Natural killer cell (primary cell): Measurements from ENCODE around the gene FLT3LG. TPM values are rescaled to one million over a fixed set of nuclear protein-coding genes. Genes with fewer than 3 reads are reported as not detected.
A peak's percentile ranks its signal among the peaks of the same experiment; 100 is the strongest.

Source experiments
- ATAC-seq, 3 donors: fragments of 150-1000 bp in 2 of 3; fragments of 200-7000 bp in 1 of 3; cut with Tn5 transposase; 1 replicate in 1 of 3; 2 replicates in 2 of 3; pipeline ENCODE4 v1.10.0; 2021; ENCODE audit warnings: mild to moderate bottlenecking in 2 of 3, moderate library complexity in 2 of 3
- DNase-seq, 2 donors: peaks; one replicate each; pipeline versions ENCODE4 v3.0.0 to v3.0.0-alpha.2; 2013 to 2021; ENCODE audit warnings: mixed read lengths in 1 of 2
- H3K27ac ChIP-seq: one replicate; pipeline ENCODE4 v1.5.1; 2013; ENCODE audit warnings: mild to moderate bottlenecking, low read length
- H3K27me3 ChIP-seq: one replicate; pipeline ENCODE4 v1.6.1; 2013; ENCODE audit warnings: low read length; ENCODE audit not compliant: control insufficient read depth, insufficient read depth
- H3K36me3 ChIP-seq: one replicate; pipeline ENCODE4 v1.6.1; 2013; ENCODE audit warnings: low read length; ENCODE audit not compliant: control insufficient read depth, insufficient read depth
- H3K4me1 ChIP-seq: one replicate; pipeline ENCODE4 v1.6.1; 2013; ENCODE audit warnings: low read length; ENCODE audit not compliant: control insufficient read depth, insufficient read depth
- H3K4me3 ChIP-seq: one replicate; pipeline ENCODE4 v1.5.1; 2013; ENCODE audit warnings: low read length
- H3K9me3 ChIP-seq: one replicate; pipeline ENCODE4 v1.6.1; 2013; ENCODE audit warnings: low read length; ENCODE audit not compliant: control insufficient read depth, insufficient read depth
- H3K27ac Mint-ChIP-seq, 2 donors: one replicate each; pipeline ENCODE4 v1.8.0; 2022; ENCODE audit warnings: mild to moderate bottlenecking in 2 of 2, mixed read lengths in 2 of 2, moderate library complexity in 1 of 2
- H3K27me3 Mint-ChIP-seq, 2 donors: one replicate each; pipeline ENCODE4 v1.8.0; 2022; ENCODE audit warnings: low read depth in 2 of 2, mixed read lengths in 2 of 2
- H3K36me3 Mint-ChIP-seq: one replicate; pipeline ENCODE4 v1.8.0; 2022; ENCODE audit warnings: mixed read lengths
- H3K4me1 Mint-ChIP-seq, 2 donors: one replicate each; pipeline ENCODE4 v1.8.0; 2022; ENCODE audit warnings: mixed read lengths in 2 of 2
- H3K4me3 Mint-ChIP-seq: one replicate; pipeline ENCODE4 v1.8.0; 2022; ENCODE audit warnings: mild to moderate bottlenecking, moderate library complexity, mixed read lengths
- H3K9me3 Mint-ChIP-seq, 2 donors: one replicate each; pipeline ENCODE4 v1.8.0; 2022; ENCODE audit warnings: mixed read lengths in 2 of 2
- WGBS: methylation state at CpG from one replicate; pipeline ENCODE4 v1.1.7; 2013; ENCODE audit warnings: missing lambda C conversion rate; ENCODE audit not compliant: insufficient coverage; 5-methylcytosine and 5-hydroxymethylcytosine counted together
- intact Hi-C: fragments of 100-400 bp; cut with micrococcal nuclease; formaldehyde crosslinking; loops from one replicate; pipeline ENCODE4 v1.14.2; 2022
- total RNA-seq, 4 donors: library from RNA; stranded (reverse); fragments of 120-200 nt in 1 of 4; gene quantifications; one replicate each; pipeline versions ENCODE4 v1.2.3 to v1.2.4, GENCODE V29; 2013 to 2022
- TF ChIP-seq, protein P1 (sequence below): fragments of 200-600 bp; IDR thresholded peaks from one replicate; pipeline ENCODE4 v1.8.0; 2022; ENCODE audit warnings: antibody characterized with exemption

FLT3LG gene
- total RNA-seq, 3 donors from 2014 or later (not counting 1 experiment from before 2014, with no cell fraction given) = 44.7 to 65.7 (median 64.8) TPM

DNA sequence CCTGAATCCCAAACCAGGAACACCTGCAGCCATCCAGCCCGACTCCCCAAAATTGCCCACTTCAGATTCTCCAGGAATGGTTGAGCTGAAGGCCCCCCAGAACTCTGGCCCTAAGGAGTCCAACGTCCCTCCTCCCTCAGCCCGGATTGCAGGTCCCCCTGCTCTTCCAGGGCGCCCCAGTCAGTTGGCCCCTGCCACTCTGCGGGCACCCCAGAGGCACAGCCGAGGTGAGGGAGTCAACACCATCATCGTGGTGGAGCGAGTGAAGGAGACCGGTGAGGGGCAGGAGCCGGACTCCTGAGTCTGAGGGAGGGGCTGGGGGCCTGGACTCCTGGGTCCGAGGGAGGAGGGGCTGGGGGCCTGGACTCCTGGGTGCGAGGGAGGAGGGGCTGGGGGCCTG is 46.7 kb upstream of the FLT3LG start:
- Mint-ChIP-seq H3K4me3 (no peak overlapping the region), H3K4me1 (peaks cover 47 to 60% of the 10 kb centered on the region in 2 donors), H3K27me3 (peaks cover 83 to 87% of the 10 kb centered on the region in 2 donors), H3K36me3 (no peaks in the 10 kb centered on the region), H3K9me3 (no peaks in the 10 kb centered on the region), H3K27ac (no peak overlapping the region)
- DNase-seq (no peak), ATAC-seq (no peak)
- H3K27ac ChIP-seq = no peak overlapping the region
- no peak overlapping the region for H3K4me3 ChIP-seq
- peaks cover 53% of the 10 kb centered on the region for H3K4me1 ChIP-seq
- H3K9me3 ChIP-seq = no peaks in the 10 kb centered on the region
- H3K36me3 ChIP-seq = no peaks in the 10 kb centered on the region
- TF ChIP-seq, protein P1, sequence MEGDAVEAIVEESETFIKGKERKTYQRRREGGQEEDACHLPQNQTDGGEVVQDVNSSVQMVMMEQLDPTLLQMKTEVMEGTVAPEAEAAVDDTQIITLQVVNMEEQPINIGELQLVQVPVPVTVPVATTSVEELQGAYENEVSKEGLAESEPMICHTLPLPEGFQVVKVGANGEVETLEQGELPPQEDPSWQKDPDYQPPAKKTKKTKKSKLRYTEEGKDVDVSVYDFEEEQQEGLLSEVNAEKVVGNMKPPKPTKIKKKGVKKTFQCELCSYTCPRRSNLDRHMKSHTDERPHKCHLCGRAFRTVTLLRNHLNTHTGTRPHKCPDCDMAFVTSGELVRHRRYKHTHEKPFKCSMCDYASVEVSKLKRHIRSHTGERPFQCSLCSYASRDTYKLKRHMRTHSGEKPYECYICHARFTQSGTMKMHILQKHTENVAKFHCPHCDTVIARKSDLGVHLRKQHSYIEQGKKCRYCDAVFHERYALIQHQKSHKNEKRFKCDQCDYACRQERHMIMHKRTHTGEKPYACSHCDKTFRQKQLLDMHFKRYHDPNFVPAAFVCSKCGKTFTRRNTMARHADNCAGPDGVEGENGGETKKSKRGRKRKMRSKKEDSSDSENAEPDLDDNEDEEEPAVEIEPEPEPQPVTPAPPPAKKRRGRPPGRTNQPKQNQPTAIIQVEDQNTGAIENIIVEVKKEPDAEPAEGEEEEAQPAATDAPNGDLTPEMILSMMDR = no peak
- WGBS = 51% methylated on average over 12 of the region's 12 CpGs
- H3K27me3 ChIP-seq = peaks cover 83% of the 10 kb centered on the region
- intact Hi-C loops = no loop called here

- H3K36me3 ChIP-seq = no peaks in the 10 kb centered on the region
- intact Hi-C loops = no loop called here
- Mint-ChIP-seq H3K27me3 (peaks cover 82 to 84% of the 10 kb centered on the region in 2 donors), H3K27ac (no peak overlapping the region), H3K4me1 (peaks cover 41 to 55% of the 10 kb centered on the region in 2 donors), H3K9me3 (no peaks in the 10 kb centered on the region), H3K4me3 (peak overlapping the region; percentile 49), H3K36me3 (no peaks in the 10 kb centered on the region)
- 2% methylated on average over 45 of the region's 45 CpGs for WGBS
- peaks cover 52% of the 10 kb centered on the region for H3K4me1 ChIP-seq
- TF ChIP-seq, protein P1 = no peak
- peaks cover 84% of the 10 kb centered on the region for H3K27me3 ChIP-seq
- ATAC-seq (peak; percentile 38 to 75 (median 58)), DNase-seq (peak in 1 of 2 donors; percentile 54)
- H3K4me3 ChIP-seq = no peak overlapping the region
- no peak overlapping the region for H3K27ac ChIP-seq
- H3K9me3 ChIP-seq = no peaks in the 10 kb centered on the region
Measured at GRCh38 chr19:49427855-49428546, 46.0 kb upstream of the FLT3LG start.

DNA sequence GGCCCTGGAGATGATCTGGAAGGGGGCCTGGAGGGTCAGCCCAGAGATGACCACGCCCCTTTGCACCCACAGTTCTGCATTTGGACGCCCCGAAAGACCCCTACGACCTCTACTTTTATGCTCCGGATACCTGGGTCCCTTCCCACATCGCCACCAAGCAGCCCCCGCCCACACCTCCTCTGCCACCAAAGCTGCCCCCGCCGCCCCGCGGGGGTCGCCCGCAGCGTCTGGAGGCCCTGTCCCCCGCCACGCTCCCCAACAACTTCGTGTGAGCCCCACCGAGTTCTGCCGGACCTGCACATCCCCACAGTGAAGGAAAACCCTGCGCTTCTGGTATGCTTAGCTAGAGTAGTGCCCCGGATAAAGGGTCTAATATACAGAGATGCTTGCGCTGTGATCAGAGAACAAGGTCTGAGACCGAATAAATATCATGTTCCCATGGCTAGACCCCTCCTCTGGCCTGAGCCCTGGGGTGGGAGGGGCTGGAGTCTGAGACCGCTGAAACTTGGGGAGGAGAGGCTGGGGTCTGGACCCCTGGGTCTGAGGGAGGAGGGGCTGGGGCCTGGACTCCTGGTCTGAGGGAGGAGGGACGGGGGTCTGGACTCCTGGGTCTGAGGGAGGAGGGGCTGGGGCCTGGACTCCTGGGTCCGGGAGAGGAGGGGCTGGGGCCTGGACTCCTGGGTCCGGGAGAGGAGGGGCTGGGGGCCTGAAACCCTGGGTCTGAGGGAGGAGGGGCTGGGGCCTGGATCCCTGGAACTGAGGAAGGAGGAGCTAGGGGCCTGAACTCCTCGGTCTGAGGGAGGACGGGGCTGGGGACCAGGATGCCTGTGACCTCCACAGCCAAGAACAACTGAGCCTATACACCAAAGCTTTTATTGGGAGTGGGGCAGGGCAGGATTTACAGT is 45.2 kb upstream of the FLT3LG start:
- Mint-ChIP-seq H3K9me3 (no peaks in the 10 kb centered on the region), H3K27me3 (peaks cover 83% of the 10 kb centered on the region in 2 donors), H3K36me3 (no peaks in the 10 kb centered on the region), H3K4me3 (peak overlapping the region; percentile 49), H3K4me1 (peaks cover 40 to 51% of the 10 kb centered on the region in 2 donors), H3K27ac (no peak overlapping the region)
- H3K27ac ChIP-seq = no peak overlapping the region
- H3K4me3 ChIP-seq = no peak overlapping the region
- peaks cover 51% of the 10 kb centered on the region for H3K4me1 ChIP-seq
- TF ChIP-seq, protein P1 = no peak
- DNase-seq (no peak), ATAC-seq (no peak)
- WGBS = 22% methylated on average over 29 of the region's 29 CpGs
- H3K36me3 ChIP-seq = no peaks in the 10 kb centered on the region
- intact Hi-C loops = no loop called here
- H3K27me3 ChIP-seq = peaks cover 85% of the 10 kb centered on the region
- no peaks in the 10 kb centered on the region for H3K9me3 ChIP-seq
